CD8-positive, alpha-beta memory T cell (primary cell): Measurements from ENCODE around the gene OPRL1. TPM values are rescaled to one million over a fixed set of nuclear protein-coding genes. Genes with fewer than 3 reads are reported as not detected.
A peak's percentile ranks its signal among the peaks of the same experiment; 100 is the strongest.

ENCODE experiments used
- CTCF ChIA-PET: fragments of 350-600 bp; sonication (Branson Sonifier 250); formaldehyde crosslinking; loops from one replicate; lab custom pipeline; 2021; ENCODE audit warnings: antibody characterized with exemption; lab: Charles Lee
- POLR2A ChIA-PET: fragments of 350-600 bp; sonication (Branson Sonifier 250); formaldehyde crosslinking; loops from one replicate; lab custom pipeline; 2021; ENCODE audit warnings: antibody characterized with exemption; lab: Charles Lee
- DNase-seq, 5 donors: peaks; one replicate each; pipeline versions ENCODE4 v3.0.0 to v3.0.0-alpha.2; 2020 to 2022; ENCODE audit warnings: mixed read lengths in 1 of 5
- H3K27ac ChIP-seq: one replicate; pipeline ENCODE4 v1.7.0; 2013; ENCODE audit warnings: low read depth, mild to moderate bottlenecking, low read length, moderate library complexity
- H3K27me3 ChIP-seq: 2 replicates; pipeline ENCODE4 v1.7.0; 2013; ENCODE audit warnings: low read length, mild to moderate bottlenecking; ENCODE audit not compliant: insufficient read depth, poor library complexity, severe bottlenecking
- H3K36me3 ChIP-seq: 2 replicates; pipeline ENCODE4 v1.7.0; 2013; ENCODE audit warnings: mild to moderate bottlenecking, low read length, moderate library complexity; ENCODE audit not compliant: insufficient read depth
- H3K4me1 ChIP-seq: 2 replicates; pipeline ENCODE4 v1.7.0; 2013; ENCODE audit warnings: mild to moderate bottlenecking, low read length, moderate library complexity; ENCODE audit not compliant: insufficient read depth
- H3K4me3 ChIP-seq: 2 replicates; pipeline ENCODE4 v1.7.0; 2013; ENCODE audit warnings: mild to moderate bottlenecking, low read length
- H3K9me3 ChIP-seq: 2 replicates; pipeline ENCODE4 v1.7.0; 2013; ENCODE audit warnings: mild to moderate bottlenecking, low read length
- H3K27ac Mint-ChIP-seq, 8 donors: one replicate each; pipeline ENCODE4 v1.8.0; 2020 to 2021; ENCODE audit warnings: mixed read lengths in 8 of 8, mild to moderate bottlenecking in 6 of 8, inconsistent platforms in 3 of 8, moderate library complexity in 3 of 8
- H3K27me3 Mint-ChIP-seq, 2 donors: one replicate each; pipeline ENCODE4 v1.8.0; 2020 to 2021; ENCODE audit warnings: mixed read lengths in 2 of 2, mild to moderate bottlenecking in 1 of 2, moderate library complexity in 1 of 2
- H3K36me3 Mint-ChIP-seq, 3 donors: one replicate each; pipeline ENCODE4 v1.8.0; 2020 to 2021; ENCODE audit warnings: mixed read lengths in 3 of 3, inconsistent platforms in 1 of 3, mild to moderate bottlenecking in 1 of 3
- H3K4me1 Mint-ChIP-seq, 3 donors: one replicate each; pipeline ENCODE4 v1.8.0; 2020 to 2021; ENCODE audit warnings: mixed read lengths in 3 of 3, inconsistent platforms in 1 of 3, mild to moderate bottlenecking in 1 of 3
- H3K4me3 Mint-ChIP-seq, 7 donors: one replicate each; pipeline ENCODE4 v1.8.0; 2020 to 2021; ENCODE audit warnings: mixed read lengths in 7 of 7, mild to moderate bottlenecking in 6 of 7, moderate library complexity in 4 of 7, inconsistent platforms in 2 of 7
- H3K9me3 Mint-ChIP-seq, 5 donors: one replicate each; pipeline ENCODE4 v1.8.0; 2020 to 2022; ENCODE audit warnings: mixed read lengths in 5 of 5, mild to moderate bottlenecking in 3 of 5, moderate library complexity in 2 of 5, inconsistent platforms in 1 of 5
- polyA plus RNA-seq: library from polyadenylated mRNA; unstranded; fragments of 300-500 nt; fragmentation: Illumina TruSeq; gene quantifications from one replicate; pipeline ENCODE4 v1.2.3, GENCODE V29; 2021
- total RNA-seq, 2 experiments: library from RNA; stranded (reverse); gene quantifications; one replicate each; pipeline ENCODE4 v1.2.3, GENCODE V29; 2021

Gene OPRL1
- total and polyA plus RNA-seq, 3 experiments from 2014 or later: 0.38 to 0.49 (median 0.44) TPM

DNA sequence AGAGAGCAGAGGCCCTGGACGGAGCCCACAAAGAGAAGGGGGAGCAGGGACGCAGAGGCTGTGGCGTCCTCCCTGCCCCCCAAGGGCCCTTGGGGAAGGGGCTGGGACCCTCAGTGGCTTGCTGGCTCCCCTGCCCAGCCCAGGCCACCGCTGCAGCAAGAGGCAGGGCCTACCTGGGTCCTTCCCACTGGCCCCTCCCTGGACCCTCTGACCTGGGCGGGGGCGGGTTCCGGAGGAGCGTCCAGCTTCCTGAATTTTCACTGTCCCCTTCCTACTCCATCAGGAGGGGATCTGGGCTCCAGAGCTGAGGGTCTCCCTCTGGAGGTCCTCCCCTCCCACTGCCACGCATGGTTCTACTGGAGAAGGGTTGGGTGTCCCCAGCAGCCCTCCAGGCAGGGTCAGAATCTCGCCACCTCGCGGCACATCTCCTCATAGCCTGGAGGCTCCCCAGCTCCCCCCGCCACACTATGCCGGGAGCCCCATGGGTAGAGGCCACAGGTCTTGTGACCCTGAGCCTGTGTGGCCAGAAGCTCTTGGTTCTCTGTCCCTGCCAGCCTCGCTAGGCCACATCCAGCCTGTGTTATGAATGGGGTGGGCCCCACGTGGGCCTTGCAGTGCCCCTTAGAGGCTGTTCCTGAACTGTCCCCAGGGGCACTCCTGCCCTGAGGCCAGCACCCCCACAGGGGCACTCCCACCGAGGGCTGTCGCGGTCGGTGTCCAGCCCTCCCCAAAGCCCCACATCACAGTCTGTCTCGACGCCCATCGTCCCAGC lies 29.4 kb upstream of the OPRL1 start:
- POLR2A ChIA-PET: no interaction called here

DNA sequence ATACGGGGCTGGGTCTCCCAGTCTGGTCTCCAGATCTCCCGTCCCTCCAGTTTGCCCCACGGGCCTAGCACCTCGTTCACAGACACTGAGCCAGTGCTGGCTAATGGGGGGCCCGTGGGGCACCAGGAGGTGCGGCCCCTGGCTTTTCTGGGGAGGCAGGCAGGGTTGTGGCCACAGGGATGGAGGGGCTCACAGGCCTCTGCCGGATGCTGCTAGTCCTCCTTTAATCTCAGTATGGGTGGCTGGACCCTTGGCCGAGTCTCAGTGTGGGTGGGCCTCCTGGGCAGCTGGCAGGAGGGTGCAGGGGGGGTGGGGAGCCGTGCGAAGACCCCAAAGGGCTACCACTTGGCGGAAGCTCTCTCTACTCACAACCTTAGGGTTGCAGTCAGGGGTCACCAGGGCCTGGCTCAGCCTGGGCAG lies 28.8 kb upstream of the OPRL1 start:
- Histone ChIP-seq H3K4me3 (no peak overlapping the region), H3K9me3 (no peaks in the 10 kb centered on the region), H3K4me1 (peaks cover 6% of the 10 kb centered on the region), H3K36me3 (no peaks in the 10 kb centered on the region), H3K27me3 (peaks cover 29% of the 10 kb centered on the region), H3K27ac (no peak overlapping the region)
- DNase-seq: no peak
- H3K4me3 Mint-ChIP-seq: no peak overlapping the region
- POLR2A ChIA-PET: no interaction called here
- H3K36me3 Mint-ChIP-seq: no peaks in the 10 kb centered on the region
- CTCF ChIA-PET: no interaction called here
- peaks cover 0 to 12% (median 6%) of the 10 kb centered on the region in 3 donors for H3K4me1 Mint-ChIP-seq
- H3K27ac Mint-ChIP-seq: peak overlapping the region in 1 of 8 donors; percentile 57
- no peaks in the 10 kb centered on the region for H3K9me3 Mint-ChIP-seq
- peaks cover 29 to 53% of the 10 kb centered on the region in 2 donors for H3K27me3 Mint-ChIP-seq

More for the DNA sequence above, 29.4 kb upstream of the OPRL1 start:
- DNase-seq: no peak
- Mint-ChIP-seq H3K27ac (peak overlapping the region in 1 of 8 donors; percentile 57), H3K4me1 (peaks cover 0 to 16% (median 6%) of the 10 kb centered on the region in 3 donors), H3K36me3 (no peaks in the 10 kb centered on the region), H3K27me3 (peaks cover 31 to 56% of the 10 kb centered on the region in 2 donors), H3K4me3 (peak overlapping the region in 1 of 7 donors; percentile 34), H3K9me3 (no peaks in the 10 kb centered on the region)
- CTCF ChIA-PET: no interaction called here
- Histone ChIP-seq H3K27me3 (peaks cover 29% of the 10 kb centered on the region), H3K4me3 (no peak overlapping the region), H3K9me3 (no peaks in the 10 kb centered on the region), H3K27ac (peak overlapping the region; percentile 59), H3K4me1 (peaks cover 6% of the 10 kb centered on the region), H3K36me3 (no peaks in the 10 kb centered on the region)

DNA sequence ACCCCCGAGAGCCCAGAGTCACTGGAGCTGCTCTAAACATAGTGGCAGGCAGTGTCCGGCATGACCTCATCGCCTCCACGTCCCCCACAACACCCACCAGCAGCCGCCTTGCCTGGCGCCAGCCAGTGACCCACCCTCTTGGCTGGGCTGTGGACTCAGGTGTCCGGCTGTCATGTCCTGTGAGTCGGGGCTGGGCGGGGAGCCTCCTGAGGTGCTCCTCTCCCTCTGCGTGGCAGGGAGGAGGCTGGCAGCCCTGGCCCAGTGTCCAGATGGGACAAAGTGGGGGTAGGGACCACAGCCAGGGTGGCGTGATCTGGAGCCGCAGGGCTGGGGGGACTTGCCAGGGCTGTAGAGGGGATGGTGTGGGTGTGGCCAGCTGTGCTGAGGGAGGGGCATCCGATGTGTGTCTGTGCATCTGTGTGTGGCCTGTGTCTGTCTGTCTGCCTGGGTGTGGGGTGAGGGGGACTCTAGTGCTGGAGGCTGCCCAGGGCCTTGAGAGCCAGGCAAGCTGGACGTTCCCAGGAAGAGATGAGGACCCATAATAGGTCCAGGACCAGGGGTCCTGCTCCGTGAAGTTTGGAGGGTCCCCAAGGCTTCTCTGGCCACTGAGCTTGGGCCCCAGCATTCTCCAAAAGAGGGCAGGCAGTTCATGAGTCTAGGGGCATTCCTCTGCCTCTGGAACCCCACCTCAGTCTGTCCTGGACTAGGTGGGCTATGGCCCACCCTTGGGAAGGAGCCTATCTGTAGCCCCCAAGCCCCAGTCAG lies 28.1 kb upstream of the OPRL1 start:
- no peak for DNase-seq
- Mint-ChIP-seq H3K9me3 (no peaks in the 10 kb centered on the region), H3K27ac (peak overlapping the region in 2 of 8 donors; percentile 32 to 50), H3K27me3 (peaks cover 22 to 46% of the 10 kb centered on the region in 2 donors), H3K4me1 (peaks cover 0 to 8% (median 2%) of the 10 kb centered on the region in 3 donors), H3K36me3 (no peaks in the 10 kb centered on the region), H3K4me3 (no peak overlapping the region)
- Histone ChIP-seq H3K27ac (no peak overlapping the region), H3K27me3 (peaks cover 29% of the 10 kb centered on the region), H3K36me3 (no peaks in the 10 kb centered on the region), H3K4me1 (peaks cover 6% of the 10 kb centered on the region), H3K9me3 (no peaks in the 10 kb centered on the region), H3K4me3 (no peak overlapping the region)
- ChIA-PET POLR2A (no interaction called here), CTCF (interaction anchor here (1.3 kb wide), 1 partner anchor 12 kb away, joined by 8 read pairs; no protein-coding TSS in a partner anchor)

DNA sequence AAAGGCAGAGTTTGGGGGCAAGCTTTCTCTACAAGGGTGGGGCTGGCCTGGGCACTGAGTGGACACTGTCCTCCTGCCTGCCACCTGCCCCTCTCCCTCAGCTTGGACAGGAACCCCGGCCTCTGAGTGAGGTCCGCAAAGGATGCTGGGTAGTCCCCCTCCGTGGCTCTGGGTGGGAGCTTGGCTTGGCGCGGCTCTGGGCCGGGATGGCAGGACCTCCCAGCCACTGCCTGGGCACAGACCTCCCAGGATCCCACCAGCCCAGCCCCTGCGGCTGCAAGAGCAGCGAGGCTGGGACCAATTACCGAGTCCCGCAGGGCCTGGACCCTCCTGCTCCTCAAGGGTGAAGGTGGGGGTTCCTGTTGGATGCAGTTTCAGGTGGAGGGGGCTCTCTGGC lies 27.6 kb upstream of the OPRL1 start:
- no peak overlapping the region for H3K27ac ChIP-seq
- H3K36me3 ChIP-seq: no peaks in the 10 kb centered on the region
- no peaks in the 10 kb centered on the region for H3K9me3 ChIP-seq
- H3K4me1 ChIP-seq: peaks cover 7% of the 10 kb centered on the region
- Mint-ChIP-seq H3K9me3 (no peaks in the 10 kb centered on the region), H3K27me3 (peaks cover 16 to 40% of the 10 kb centered on the region in 2 donors), H3K36me3 (no peaks in the 10 kb centered on the region), H3K4me3 (no peak overlapping the region), H3K27ac (no peak overlapping the region), H3K4me1 (peaks cover 2 to 10% (median 2%) of the 10 kb centered on the region in 3 donors)
- no peak for DNase-seq
- H3K27me3 ChIP-seq: peaks cover 25% of the 10 kb centered on the region
- no peak overlapping the region for H3K4me3 ChIP-seq
- CTCF ChIA-PET: interaction anchor here (1.3 kb wide), 1 partner anchor 13 kb away, joined by 8 read pairs; no protein-coding TSS in a partner anchor
- POLR2A ChIA-PET: no interaction called here

DNA sequence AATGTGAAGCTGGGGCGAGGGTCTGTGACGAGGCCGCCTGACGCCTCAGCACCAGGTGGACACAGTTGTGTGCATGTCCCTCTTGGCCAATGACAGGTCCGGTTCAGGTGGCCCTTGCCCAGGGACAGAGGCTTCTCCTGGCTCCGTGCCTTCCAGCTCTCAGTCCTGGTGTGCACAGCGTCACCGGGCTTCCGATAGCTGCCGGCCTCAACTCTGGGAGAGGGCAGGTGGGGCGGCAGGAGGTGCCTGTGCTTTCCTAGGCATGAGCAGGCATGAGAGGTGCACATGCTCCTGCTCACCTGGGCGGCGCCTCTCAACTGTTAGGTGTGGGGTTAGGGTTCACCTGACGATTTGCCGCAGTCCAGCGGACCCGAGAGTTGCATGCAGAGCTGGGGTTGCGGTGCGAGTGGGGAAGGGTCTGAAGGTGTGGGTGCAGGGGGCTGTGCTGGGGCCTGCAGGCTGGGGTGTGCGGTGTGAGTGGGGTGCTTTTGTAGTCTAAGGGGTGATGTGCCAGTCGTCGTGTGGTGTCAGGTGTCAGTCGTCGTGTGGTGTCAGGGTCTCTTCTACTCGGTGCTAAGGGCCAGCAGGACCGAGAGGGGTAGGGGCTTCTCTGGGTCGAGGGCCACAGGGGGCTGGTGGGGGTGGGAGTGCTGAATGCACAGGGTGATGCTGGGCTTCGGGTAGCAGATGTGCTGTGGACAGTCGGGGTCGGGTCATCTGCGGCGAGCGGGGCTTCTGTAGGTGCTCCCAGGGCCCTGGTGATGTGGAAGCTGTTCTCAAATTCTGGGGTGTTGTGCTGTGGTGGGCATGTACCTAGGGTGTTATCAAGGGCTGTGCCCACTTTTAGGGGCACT lies 26.7 kb upstream of the OPRL1 start:
- no peaks in the 10 kb centered on the region for H3K36me3 ChIP-seq
- Mint-ChIP-seq H3K36me3 (no peaks in the 10 kb centered on the region), H3K9me3 (no peaks in the 10 kb centered on the region), H3K4me3 (no peak overlapping the region), H3K27ac (peak overlapping the region in 1 of 8 donors; percentile 33), H3K27me3 (peaks cover 17 to 35% of the 10 kb centered on the region in 2 donors), H3K4me1 (peaks cover 2 to 13% (median 10%) of the 10 kb centered on the region in 3 donors)
- H3K27ac ChIP-seq: no peak overlapping the region
- ChIA-PET CTCF (interaction anchor here (1.2 to 1.3 kb wide), 2 partner anchors 9 to 14 kb away, joined by 3 to 8 read pairs; no protein-coding TSS in a partner anchor), POLR2A (no interaction called here)
- DNase-seq: no peak
- H3K4me3 ChIP-seq: no peak overlapping the region
- no peaks in the 10 kb centered on the region for H3K9me3 ChIP-seq
- H3K4me1 ChIP-seq: peaks cover 15% of the 10 kb centered on the region
- H3K27me3 ChIP-seq: peaks cover 23% of the 10 kb centered on the region

DNA sequence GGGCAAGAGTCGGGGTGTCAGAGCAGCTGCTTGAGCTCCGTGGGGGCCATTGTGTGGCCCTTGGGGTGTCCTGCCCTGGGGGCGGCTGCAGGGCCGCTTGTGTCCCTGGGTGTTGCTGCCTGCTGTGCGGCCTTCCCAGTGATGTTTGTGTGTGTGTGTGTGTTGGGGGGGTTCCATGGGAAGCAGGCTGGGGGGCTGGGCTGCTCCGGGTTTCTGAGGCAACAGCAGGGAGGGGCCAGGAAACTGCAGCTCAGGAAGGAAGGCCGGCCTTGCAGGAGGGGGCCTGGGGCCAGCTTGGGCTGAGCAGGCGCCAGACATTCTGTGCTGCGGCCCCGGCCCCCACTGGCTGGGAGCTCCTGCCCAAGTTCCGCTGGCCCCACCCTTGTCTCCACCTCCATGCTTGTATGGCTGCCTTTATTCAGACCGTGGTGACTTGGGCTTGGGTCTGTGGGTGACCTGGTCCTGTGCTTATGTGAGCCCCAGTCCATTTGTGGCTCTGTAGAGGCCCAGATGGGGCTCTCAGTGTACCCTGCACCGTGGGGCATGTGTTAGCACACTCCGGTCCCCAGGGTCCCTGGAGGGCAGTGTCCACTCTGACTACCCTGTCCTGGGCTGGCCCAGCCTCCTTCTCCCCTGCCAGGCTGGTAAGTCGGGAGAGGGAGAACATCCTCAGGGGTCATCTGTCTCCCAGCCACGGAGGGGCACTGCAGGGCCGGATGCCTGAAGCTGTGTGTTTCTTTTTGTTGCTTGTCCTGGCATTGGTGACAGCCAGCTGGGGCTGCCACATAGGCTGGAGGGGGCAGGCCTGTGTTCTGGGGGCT lies 25.8 kb upstream of the OPRL1 start:
- Mint-ChIP-seq H3K36me3 (no peaks in the 10 kb centered on the region), H3K4me1 (peaks cover 2 to 13% (median 13%) of the 10 kb centered on the region in 3 donors), H3K4me3 (peak overlapping the region in 1 of 7 donors; percentile 59), H3K27me3 (peaks cover 17 to 33% of the 10 kb centered on the region in 2 donors), H3K9me3 (no peaks in the 10 kb centered on the region), H3K27ac (peak overlapping the region in 1 of 8 donors; percentile 54)
- no peak for DNase-seq
- Histone ChIP-seq H3K4me1 (peaks cover 15% of the 10 kb centered on the region), H3K27me3 (peaks cover 23% of the 10 kb centered on the region), H3K4me3 (no peak overlapping the region), H3K27ac (peak overlapping the region; percentile 54), H3K36me3 (no peaks in the 10 kb centered on the region), H3K9me3 (no peaks in the 10 kb centered on the region)
- CTCF ChIA-PET: interaction anchor here (1.1 to 1.2 kb wide), 2 partner anchors 9 to 14 kb away, joined by 3 to 4 read pairs; no protein-coding TSS in a partner anchor
- POLR2A ChIA-PET: no interaction called here

DNA sequence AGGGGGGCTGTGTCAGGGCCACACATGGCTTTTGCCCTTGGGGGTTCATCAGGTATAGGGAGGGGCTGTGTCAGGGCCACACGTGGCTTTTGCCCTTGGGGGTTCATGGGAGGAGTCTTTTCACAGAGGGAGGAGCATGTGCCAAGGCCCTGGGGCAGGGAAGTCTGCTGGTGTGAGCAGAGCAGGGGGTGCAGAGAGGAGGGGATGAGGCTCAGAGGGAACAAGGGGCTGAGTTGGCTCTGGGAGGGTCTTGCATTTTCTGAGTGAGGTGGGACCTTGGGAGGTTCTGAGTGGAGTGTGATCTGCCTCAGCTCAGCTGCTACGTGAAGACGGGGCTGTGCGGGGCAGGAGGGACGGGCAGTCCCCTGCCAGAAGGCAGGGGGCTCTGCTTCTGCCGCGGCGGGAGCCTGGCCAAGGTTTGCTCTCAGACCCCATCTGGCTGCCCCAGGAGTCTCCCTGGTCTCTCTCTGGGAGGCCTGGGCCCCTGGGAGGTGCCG lies 24.4 kb upstream of the OPRL1 start:
- CTCF ChIA-PET: interaction anchor here (0.9 kb wide), 1 partner anchor 17 kb away, joined by 3 read pairs; no protein-coding TSS in a partner anchor
- Histone ChIP-seq H3K27me3 (peaks cover 16% of the 10 kb centered on the region), H3K9me3 (no peaks in the 10 kb centered on the region), H3K4me3 (no peak overlapping the region), H3K4me1 (peaks cover 8% of the 10 kb centered on the region), H3K36me3 (no peaks in the 10 kb centered on the region), H3K27ac (no peak overlapping the region)
- Mint-ChIP-seq H3K27ac (no peak overlapping the region), H3K4me3 (no peak overlapping the region), H3K36me3 (no peaks in the 10 kb centered on the region), H3K4me1 (peaks cover 2 to 13% (median 12%) of the 10 kb centered on the region in 3 donors), H3K27me3 (peaks cover 16 to 31% of the 10 kb centered on the region in 2 donors), H3K9me3 (no peaks in the 10 kb centered on the region)
- POLR2A ChIA-PET: no interaction called here
- no peak for DNase-seq
